Muscle of leg (tissue), 16 donors: ENCODE data around the gene PAFAH1B2. TPM values are rescaled to one million over a fixed set of nuclear protein-coding genes. Genes with fewer than 3 reads are reported as not detected.

ENCODE experiments used
- DNase-seq: peaks from one replicate; pipeline ENCODE4 v3.0.0; 2013
- H3K27ac ChIP-seq: one replicate; pipeline ENCODE4 v1.5.1; 2013; ENCODE audit warnings: mild to moderate bottlenecking, low read length, control low read depth
- H3K27me3 ChIP-seq: one replicate; pipeline ENCODE4 v1.6.1; 2013; ENCODE audit warnings: low read length; ENCODE audit not compliant: control insufficient read depth, insufficient read depth
- H3K36me3 ChIP-seq: one replicate; pipeline ENCODE4 v1.6.1; 2013; ENCODE audit warnings: low read length; ENCODE audit not compliant: control insufficient read depth, insufficient read depth
- H3K4me1 ChIP-seq: one replicate; pipeline ENCODE4 v1.6.1; 2013; ENCODE audit warnings: low read length; ENCODE audit not compliant: control insufficient read depth, insufficient read depth
- H3K4me3 ChIP-seq: one replicate; pipeline ENCODE4 v1.5.1; 2013; ENCODE audit warnings: low read length, control low read depth
- H3K9me3 ChIP-seq: replicated peaks from 2 replicates; pipeline ENCODE4 v1.6.1; 2013; ENCODE audit warnings: low read depth, low read length; ENCODE audit not compliant: control insufficient read depth
- WGBS: methylation state at CpG from one replicate; pipeline ENCODE4 v1.1.5; 2013; ENCODE audit warnings: missing lambda C conversion rate; ENCODE audit not compliant: insufficient coverage; 5-methylcytosine and 5-hydroxymethylcytosine counted together
- long read RNA-seq, 11 donors: transcript quantifications; one replicate each; lab custom pipeline, GENCODE V29; 2026
- polyA plus RNA-seq, 8 donors: library from polyadenylated mRNA; unstranded; fragments of 120-200 nt; gene quantifications; one replicate each; pipeline versions ENCODE4 v1.2.1 to v1.2.3, GENCODE V29; 2013; ENCODE audit warnings: inconsistent platforms in 1 of 8, low replicate concordance in 1 of 8; ENCODE audit not compliant: insufficient read length in 8 of 8, insufficient read depth in 1 of 8
- total RNA-seq: library from RNA; stranded (reverse); fragments of 120-200 nt; gene quantifications from one replicate; pipeline ENCODE4 v1.2.4, GENCODE V29; 2013

Gene PAFAH1B2
- total RNA-seq = 59.8 TPM
- polyA plus RNA-seq = 10 to 100 TPM; 33.2 to 57.2 (median 48.5) TPM
- long read RNA-seq, donor 1, full-length matches to known transcripts = 13 of 13 reads
- long read RNA-seq, donor 1, partial matches to known transcripts = 0 of 13 reads
- long read RNA-seq, donor 1, other reads (novel, unspliced or antisense) = 0 of 13 reads
- long read RNA-seq, donor 2, full-length matches to known transcripts = 2 of 2 reads
- long read RNA-seq, donor 2, partial matches to known transcripts = 0 of 2 reads
- long read RNA-seq, donor 2, other reads (novel, unspliced or antisense) = 0 of 2 reads
- long read RNA-seq, donor 3, full-length matches to known transcripts = 21 of 21 reads
- long read RNA-seq, donor 3, partial matches to known transcripts = 0 of 21 reads
- long read RNA-seq, donor 3, other reads (novel, unspliced or antisense) = 0 of 21 reads
- long read RNA-seq, donor 4, full-length matches to known transcripts = 9 of 9 reads
- long read RNA-seq, donor 4, partial matches to known transcripts = 0 of 9 reads
- long read RNA-seq, donor 4, other reads (novel, unspliced or antisense) = 0 of 9 reads
- long read RNA-seq, donor 5, full-length matches to known transcripts = 36 of 36 reads
- long read RNA-seq, donor 5, partial matches to known transcripts = 0 of 36 reads
- long read RNA-seq, donor 5, other reads (novel, unspliced or antisense) = 0 of 36 reads
- long read RNA-seq, donor 6, full-length matches to known transcripts = 15 of 15 reads
- long read RNA-seq, donor 6, partial matches to known transcripts = 0 of 15 reads
- long read RNA-seq, donor 6, other reads (novel, unspliced or antisense) = 0 of 15 reads
- long read RNA-seq, donor 7, full-length matches to known transcripts = 10 of 10 reads
- long read RNA-seq, donor 7, partial matches to known transcripts = 0 of 10 reads
- long read RNA-seq, donor 7, other reads (novel, unspliced or antisense) = 0 of 10 reads
- long read RNA-seq, donor 8, full-length matches to known transcripts = 15 of 15 reads
- long read RNA-seq, donor 8, partial matches to known transcripts = 0 of 15 reads
- long read RNA-seq, donor 8, other reads (novel, unspliced or antisense) = 0 of 15 reads
- long read RNA-seq, donor 9, full-length matches to known transcripts = 13 of 13 reads
- long read RNA-seq, donor 9, partial matches to known transcripts = 0 of 13 reads
- long read RNA-seq, donor 9, other reads (novel, unspliced or antisense) = 0 of 13 reads
- long read RNA-seq, donor 10, full-length matches to known transcripts = 24 of 24 reads
- long read RNA-seq, donor 10, partial matches to known transcripts = 0 of 24 reads
- long read RNA-seq, donor 10, other reads (novel, unspliced or antisense) = 0 of 24 reads
- long read RNA-seq, donor 11, full-length matches to known transcripts = 16 of 16 reads
- long read RNA-seq, donor 11, partial matches to known transcripts = 0 of 16 reads
- long read RNA-seq, donor 11, other reads (novel, unspliced or antisense) = 0 of 16 reads

- peak within 1 kb of the TSS; percentile 92 for H3K27ac ChIP-seq
- peak within 1 kb of the TSS; percentile 92 for H3K4me3 ChIP-seq
- H3K36me3 ChIP-seq = peaks cover 21% of the 10 kb centered on the region
- peak; percentile 97 for DNase-seq
- H3K27me3 ChIP-seq = no peaks in the 10 kb centered on the region
- no peaks in the 10 kb centered on the region for H3K9me3 ChIP-seq
- under 1% methylated on average over 36 of the region's 48 CpGs for WGBS
- H3K4me1 ChIP-seq = peaks cover 9% of the 10 kb centered on the region
Measured at GRCh38 chr11:117143871-117144476, at the start of gene PAFAH1B2. Gene PAFAH1B2, plus strand, starts transcription at chr11:117144287. Its CDS starts 8,161 bp downstream, at chr11:117152448.

- H3K36me3 ChIP-seq = no peaks in the 10 kb centered on the region
- H3K4me3 ChIP-seq = no peak overlapping the region
- H3K9me3 ChIP-seq = no peaks in the 10 kb centered on the region
- peak overlapping the region; percentile 94 for H3K27ac ChIP-seq
- H3K27me3 ChIP-seq = no peaks in the 10 kb centered on the region
- peak; percentile 68 for DNase-seq
- peaks cover 28% of the 10 kb centered on the region for H3K4me1 ChIP-seq
- 20% methylated on average over 1 of the region's 4 CpGs for WGBS
Measured at GRCh38 chr11:117094776-117095175, 49.3 kb upstream of the PAFAH1B2 start.

- no peaks in the 10 kb centered on the region for H3K9me3 ChIP-seq
- DNase-seq = peak; percentile 47
- no peaks in the 10 kb centered on the region for H3K27me3 ChIP-seq
- H3K4me1 ChIP-seq = peaks cover 28% of the 10 kb centered on the region
- WGBS = 39% methylated on average over 4 of the region's 9 CpGs
- no peak overlapping the region for H3K4me3 ChIP-seq
- peak overlapping the region; percentile 94 for H3K27ac ChIP-seq
- H3K36me3 ChIP-seq = no peaks in the 10 kb centered on the region
Measured at GRCh38 chr11:117095284-117096161, 48.6 kb upstream of the PAFAH1B2 start.

- Histone ChIP-seq H3K4me3 (peak overlapping the region; percentile 2), H3K9me3 (no peaks in the 10 kb centered on the region), H3K27ac (peak overlapping the region; percentile 94), H3K27me3 (no peaks in the 10 kb centered on the region), H3K36me3 (no peaks in the 10 kb centered on the region), H3K4me1 (peaks cover 28% of the 10 kb centered on the region)
- peak; percentile 56 for DNase-seq
- WGBS = no CpG with 5 or more reads among the region's 6 CpGs
Measured at GRCh38 chr11:117096201-117096991, 47.7 kb upstream of the PAFAH1B2 start.

DNA sequence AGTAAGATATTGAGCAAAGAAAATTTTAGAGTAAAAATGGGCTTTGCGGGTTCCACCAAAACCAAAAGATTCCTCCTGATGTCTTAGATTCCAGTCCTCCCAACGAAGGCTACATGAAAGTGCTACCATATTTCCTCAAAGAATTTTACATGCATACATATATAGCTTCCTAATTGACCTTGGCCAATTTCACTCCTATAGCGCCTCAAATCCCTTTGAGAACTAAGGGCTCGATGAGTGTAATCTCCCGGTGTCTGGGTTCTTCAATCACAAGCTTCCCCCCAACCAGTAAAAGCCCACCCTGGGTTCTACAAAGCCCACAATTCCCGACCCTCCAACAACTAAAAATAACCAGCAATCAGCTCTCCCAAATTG lies 47.1 kb upstream of the PAFAH1B2 start:
- Histone ChIP-seq H3K4me1 (peaks cover 28% of the 10 kb centered on the region), H3K27me3 (no peaks in the 10 kb centered on the region), H3K9me3 (no peaks in the 10 kb centered on the region), H3K36me3 (no peaks in the 10 kb centered on the region), H3K27ac (peak overlapping the region; percentile 94), H3K4me3 (peak overlapping the region; percentile 84)
- 26% methylated on average over 5 of the region's 6 CpGs for WGBS
- DNase-seq = no peak

DNA sequence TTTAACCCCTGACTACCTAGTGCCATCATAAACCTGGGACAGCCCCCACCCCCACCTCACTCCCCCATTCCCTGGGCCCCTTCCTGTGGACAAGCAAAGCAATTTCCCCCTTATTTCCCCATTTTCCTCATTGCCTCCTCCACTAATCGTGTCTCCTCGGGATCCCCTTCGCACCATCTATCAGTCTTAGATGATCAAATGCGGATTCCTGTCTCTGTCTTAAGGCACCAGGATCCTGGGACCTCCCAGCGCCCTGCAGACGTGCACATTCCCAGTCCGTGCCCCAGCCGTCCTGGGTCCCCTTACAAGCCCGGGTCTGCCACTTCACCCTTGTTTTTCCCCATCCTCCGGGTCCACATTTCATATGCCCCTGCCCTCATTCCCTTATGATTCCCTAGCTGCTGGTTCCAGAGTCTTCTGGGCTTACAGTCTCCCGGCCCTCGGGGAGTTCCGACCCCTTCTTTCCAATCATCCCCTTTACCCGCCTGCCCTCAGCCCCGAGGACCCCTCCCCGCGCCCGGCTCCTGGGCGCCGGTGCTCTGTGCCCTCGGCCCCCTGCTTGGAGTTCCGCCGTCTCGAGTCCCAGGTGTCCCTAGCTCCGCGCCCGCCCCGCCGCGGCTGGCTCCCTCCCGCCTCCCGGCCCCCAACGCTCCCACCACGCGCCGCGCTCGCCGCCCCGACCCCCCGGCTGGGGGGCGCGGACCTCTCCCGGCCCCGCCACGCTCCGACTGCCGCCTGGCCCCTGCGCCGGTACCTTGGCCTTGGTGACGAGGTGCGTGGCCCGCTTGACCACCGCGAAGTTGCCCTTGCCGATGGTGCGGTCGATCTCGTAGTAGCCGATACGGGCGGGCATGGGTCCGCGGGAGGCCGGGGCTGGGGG lies 46.5 kb upstream of the PAFAH1B2 start:
- under 1% methylated on average over 65 of the region's 65 CpGs for WGBS
- peaks cover 28% of the 10 kb centered on the region for H3K4me1 ChIP-seq
- peak; percentile 65 for DNase-seq

DNA sequence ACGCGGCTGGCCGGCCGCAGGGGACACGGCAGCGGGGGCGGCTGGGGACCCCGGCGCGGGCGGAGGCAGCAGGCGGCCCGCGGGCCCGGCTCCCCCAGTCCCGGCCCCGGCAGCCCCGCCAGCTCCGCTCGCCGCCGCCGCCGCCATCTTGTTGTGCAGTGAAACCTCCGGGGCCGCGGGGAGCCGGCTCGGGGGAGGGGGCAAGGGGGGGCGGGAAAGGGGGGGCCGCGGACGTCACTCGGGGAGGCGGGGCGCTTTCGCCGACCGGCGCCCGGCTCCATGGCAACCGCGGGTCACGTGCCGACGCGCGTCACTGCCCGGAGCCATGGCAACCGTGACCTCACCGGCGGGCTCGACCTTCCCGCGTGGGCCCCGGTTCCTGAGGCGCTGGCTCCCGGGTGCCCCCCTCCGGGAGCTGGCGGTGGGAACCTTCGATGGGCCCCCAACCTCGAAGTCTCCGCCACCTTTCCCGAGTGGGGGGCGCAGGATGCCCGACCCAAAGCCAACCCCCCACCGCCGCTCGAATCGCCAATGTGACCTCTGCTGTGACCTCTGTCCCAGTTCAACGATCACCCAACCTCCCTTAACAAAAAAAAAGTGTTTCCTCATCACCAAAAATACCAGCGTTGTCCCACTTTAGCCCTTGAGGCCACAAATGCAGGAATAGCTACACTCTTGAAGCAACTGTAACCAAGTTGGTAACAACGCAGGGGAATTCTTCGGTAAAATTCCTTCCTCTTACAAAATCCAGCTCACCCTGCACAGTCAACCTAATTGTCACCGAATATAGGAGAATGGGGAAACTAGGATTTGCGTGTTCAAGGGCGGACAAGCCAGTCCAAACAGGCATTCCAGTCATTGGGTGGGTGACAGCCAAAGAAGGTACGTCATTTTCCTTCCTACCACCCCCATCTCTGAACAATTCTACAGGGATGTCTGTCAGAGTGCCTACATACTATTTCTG lies 45.5 kb upstream of the PAFAH1B2 start, which contains the start of gene SIK3:
SIK3 (minus strand) TSS at position 160 of the 964 bp plus-strand sequence; CDS start at position 147, 13 bp downstream.
- H3K4me1 ChIP-seq = peaks cover 28% of the 10 kb centered on the region
- no peaks in the 10 kb centered on the region for H3K9me3 ChIP-seq
- peak; percentile 96 for DNase-seq
- H3K36me3 ChIP-seq = no peaks in the 10 kb centered on the region
- no peaks in the 10 kb centered on the region for H3K27me3 ChIP-seq
- peak within 1 kb of the TSS; percentile 97 for H3K27ac ChIP-seq
- WGBS = 0% methylated on average over 44 of the region's 78 CpGs
- H3K4me3 ChIP-seq = peak within 1 kb of the TSS; percentile 84

More for the DNA sequence above, 46.5 kb upstream of the PAFAH1B2 start:
- Histone ChIP-seq H3K27me3 (no peaks in the 10 kb centered on the region), H3K36me3 (no peaks in the 10 kb centered on the region), H3K4me3 (peak overlapping the region; percentile 84), H3K27ac (peak overlapping the region; percentile 94), H3K9me3 (no peaks in the 10 kb centered on the region)
